ENCODE measurements around the gene PPP3R1. TPM values are rescaled to one million over a fixed set of nuclear protein-coding genes. Genes with fewer than 3 reads are reported as not detected.

PPP3R1 gene
- total RNA-seq, 3 donors from 2014 or later (not counting 1 experiment from before 2014, with no cell fraction given) = 77.8 to 86.2 (median 79.9) TPM

DNA sequence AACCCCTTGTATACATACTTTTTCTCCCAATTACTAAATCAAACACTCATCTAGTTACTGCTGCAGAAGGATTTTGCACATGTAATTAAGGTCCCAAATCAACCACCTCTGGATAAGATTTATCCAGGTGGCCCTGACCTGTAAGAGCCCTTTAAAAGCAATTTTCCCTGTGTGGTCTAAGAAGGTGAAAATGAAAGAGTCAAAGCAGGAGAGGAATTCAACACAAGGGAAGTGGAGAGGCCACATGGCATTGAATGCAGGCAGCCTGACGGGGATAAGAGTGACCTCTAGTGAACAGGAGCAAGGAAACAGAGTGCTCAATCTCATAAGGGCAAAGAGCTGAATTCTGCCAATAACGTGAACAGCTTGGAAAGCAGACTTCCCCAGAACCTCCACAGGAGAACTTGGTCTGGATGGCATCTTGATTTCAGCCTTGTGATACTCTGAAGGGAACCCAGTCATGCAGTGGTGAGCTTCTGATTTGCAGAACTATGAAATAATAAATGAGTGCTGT, 27.2 kb downstream of the PPP3R1 start:
- intact Hi-C loops (cut with micrococcal nuclease) = no loop called here
- TF ChIP-seq, protein P1, sequence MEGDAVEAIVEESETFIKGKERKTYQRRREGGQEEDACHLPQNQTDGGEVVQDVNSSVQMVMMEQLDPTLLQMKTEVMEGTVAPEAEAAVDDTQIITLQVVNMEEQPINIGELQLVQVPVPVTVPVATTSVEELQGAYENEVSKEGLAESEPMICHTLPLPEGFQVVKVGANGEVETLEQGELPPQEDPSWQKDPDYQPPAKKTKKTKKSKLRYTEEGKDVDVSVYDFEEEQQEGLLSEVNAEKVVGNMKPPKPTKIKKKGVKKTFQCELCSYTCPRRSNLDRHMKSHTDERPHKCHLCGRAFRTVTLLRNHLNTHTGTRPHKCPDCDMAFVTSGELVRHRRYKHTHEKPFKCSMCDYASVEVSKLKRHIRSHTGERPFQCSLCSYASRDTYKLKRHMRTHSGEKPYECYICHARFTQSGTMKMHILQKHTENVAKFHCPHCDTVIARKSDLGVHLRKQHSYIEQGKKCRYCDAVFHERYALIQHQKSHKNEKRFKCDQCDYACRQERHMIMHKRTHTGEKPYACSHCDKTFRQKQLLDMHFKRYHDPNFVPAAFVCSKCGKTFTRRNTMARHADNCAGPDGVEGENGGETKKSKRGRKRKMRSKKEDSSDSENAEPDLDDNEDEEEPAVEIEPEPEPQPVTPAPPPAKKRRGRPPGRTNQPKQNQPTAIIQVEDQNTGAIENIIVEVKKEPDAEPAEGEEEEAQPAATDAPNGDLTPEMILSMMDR (IDR thresholded peaks at IDR 0.05) = no peak
- WGBS (ENCODE audit: insufficient coverage) = 15% methylated on average over 2 of the region's 2 CpGs
- Histone ChIP-seq H3K27ac (ENCODE audit: low read length) (no peak overlapping the region), H3K27me3 (ENCODE audit: control insufficient read depth, insufficient read depth, low read length) (no peaks in the 10 kb centered on the region), H3K36me3 (ENCODE audit: control insufficient read depth, insufficient read depth, low read length) (no peaks in the 10 kb centered on the region), H3K9me3 (ENCODE audit: control insufficient read depth, insufficient read depth, low read length) (no peaks in the 10 kb centered on the region), H3K4me1 (ENCODE audit: control insufficient read depth, insufficient read depth, low read length) (peaks cover 19% of the 10 kb centered on the region), H3K4me3 (ENCODE audit: low read length) (no peak overlapping the region)
- peak; percentile 65 to 75 (median 71) for ATAC-seq
- H3K4me3 Mint-ChIP-seq = peak overlapping the region; percentile 7
- no peaks in the 10 kb centered on the region for H3K36me3 Mint-ChIP-seq
- peak in 1 of 2 donors; percentile 62 for DNase-seq
- peak overlapping the region; percentile 80 to 81 for H3K27ac Mint-ChIP-seq
- peaks cover 82 to 87% of the 10 kb centered on the region in 2 donors for H3K4me1 Mint-ChIP-seq
- H3K27me3 Mint-ChIP-seq (ENCODE audit: low read depth in 2 of 2) = no peaks in the 10 kb centered on the region
- H3K9me3 Mint-ChIP-seq = no peaks in the 10 kb centered on the region

GRCh38 chr2:68223419-68223818, 28.9 kb downstream of the PPP3R1 start:
- ATAC-seq (peak in 1 of 3 donors; percentile 25), DNase-seq (no peak)
- Histone ChIP-seq H3K27ac (ENCODE audit: low read length) (no peak overlapping the region), H3K27me3 (ENCODE audit: control insufficient read depth, insufficient read depth, low read length) (no peaks in the 10 kb centered on the region), H3K4me3 (ENCODE audit: low read length) (no peak overlapping the region), H3K36me3 (ENCODE audit: control insufficient read depth, insufficient read depth, low read length) (no peaks in the 10 kb centered on the region), H3K9me3 (ENCODE audit: control insufficient read depth, insufficient read depth, low read length) (no peaks in the 10 kb centered on the region), H3K4me1 (ENCODE audit: control insufficient read depth, insufficient read depth, low read length) (peaks cover 12% of the 10 kb centered on the region)
- no peaks in the 10 kb centered on the region for H3K9me3 Mint-ChIP-seq
- H3K27ac Mint-ChIP-seq = peak overlapping the region; percentile 80 to 81
- H3K36me3 Mint-ChIP-seq = no peaks in the 10 kb centered on the region
- 50% methylated on average over 1 of the region's 2 CpGs for WGBS (ENCODE audit: insufficient coverage)
- intact Hi-C loops (cut with micrococcal nuclease) = no loop called here
- TF ChIP-seq, protein P1 (IDR thresholded peaks at IDR 0.05) = no peak
- peak overlapping the region; percentile 28 for H3K4me3 Mint-ChIP-seq
- no peaks in the 10 kb centered on the region for H3K27me3 Mint-ChIP-seq (ENCODE audit: low read depth in 2 of 2)
- H3K4me1 Mint-ChIP-seq = peaks cover 81 to 88% of the 10 kb centered on the region in 2 donors

GRCh38 chr2:68222287-68222686, 30.0 kb downstream of the PPP3R1 start:
- Mint-ChIP-seq H3K9me3 (no peaks in the 10 kb centered on the region), H3K27me3 (ENCODE audit: low read depth in 2 of 2) (no peaks in the 10 kb centered on the region), H3K4me1 (peaks cover 81% of the 10 kb centered on the region in 2 donors), H3K27ac (peak overlapping the region; percentile 80 to 81), H3K36me3 (no peaks in the 10 kb centered on the region), H3K4me3 (no peak overlapping the region)
- TF ChIP-seq, protein P1 (IDR thresholded peaks at IDR 0.05) = no peak
- no peaks in the 10 kb centered on the region for H3K27me3 ChIP-seq (ENCODE audit: control insufficient read depth, insufficient read depth, low read length)
- H3K9me3 ChIP-seq (ENCODE audit: control insufficient read depth, insufficient read depth, low read length) = no peaks in the 10 kb centered on the region
- ATAC-seq (peak in 2 of 3 donors; percentile 17 to 18), DNase-seq (no peak)
- peaks cover 12% of the 10 kb centered on the region for H3K4me1 ChIP-seq (ENCODE audit: control insufficient read depth, insufficient read depth, low read length)
- intact Hi-C loops (cut with micrococcal nuclease) = no loop called here
- no peaks in the 10 kb centered on the region for H3K36me3 ChIP-seq (ENCODE audit: control insufficient read depth, insufficient read depth, low read length)
- H3K4me3 ChIP-seq (ENCODE audit: low read length) = no peak overlapping the region
- WGBS (ENCODE audit: insufficient coverage) = 100% methylated on average over 1 of the region's 1 CpG
- H3K27ac ChIP-seq (ENCODE audit: low read length) = no peak overlapping the region

Data from natural killer cell (primary cell).